Kidney (tissue), 14 donors: ENCODE results near the gene ABCA7. TPM values are rescaled to one million over a fixed set of nuclear protein-coding genes. Genes with fewer than 3 reads are reported as not detected.

ENCODE experiments used
- DNase-seq, 5 donors: peaks; one replicate each; pipeline ENCODE4 v3.0.0-alpha.2; 2013 to 2020
- FAIRE-seq: peaks from 2 replicates; lab custom pipeline; 2012; peaks lifted over from hg19 to GRCh38; lab: Jason Lieb, UNC
- H3K27ac ChIP-seq, 2 donors: one replicate each; pipeline ENCODE4 v1.7.0; 2013; ENCODE audit warnings: low read depth in 2 of 2, low read length in 2 of 2, inconsistent platforms in 1 of 2
- H3K27me3 ChIP-seq: one replicate; pipeline ENCODE4 v1.7.1; 2013; ENCODE audit warnings: low read length, inconsistent platforms; ENCODE audit not compliant: control insufficient read depth, insufficient read depth
- H3K36me3 ChIP-seq, 3 donors: one replicate each; pipeline versions ENCODE4 v1.7.0 to v1.7.1; 2013; ENCODE audit warnings: low read length in 3 of 3, control low read depth in 1 of 3, inconsistent platforms in 1 of 3; ENCODE audit not compliant: insufficient read depth in 3 of 3, control insufficient read depth in 2 of 3
- H3K4me1 ChIP-seq, 3 donors: one replicate each; pipeline versions ENCODE4 v1.7.0 to v1.7.1; 2013; ENCODE audit warnings: low read length in 3 of 3, inconsistent platforms in 1 of 3, low read depth in 1 of 3; ENCODE audit not compliant: control insufficient read depth in 2 of 3, insufficient read depth in 2 of 3
- H3K4me3 ChIP-seq, 3 donors: one replicate each; pipeline versions ENCODE4 v1.7.0 to v1.8.1; 2013; ENCODE audit warnings: low read length in 3 of 3, control low read depth in 1 of 3, inconsistent platforms in 1 of 3
- H3K9ac ChIP-seq, 3 donors: one replicate each; pipeline versions ENCODE4 v1.7.0 to v1.7.1; 2013; ENCODE audit warnings: low read length in 3 of 3, control low read depth in 1 of 3, inconsistent platforms in 1 of 3
- H3K9me3 ChIP-seq, 3 donors: one replicate each; pipeline versions ENCODE4 v1.7.0 to v1.7.1; 2013; ENCODE audit warnings: low read length in 3 of 3, control low read depth in 1 of 3, inconsistent platforms in 1 of 3; ENCODE audit not compliant: control insufficient read depth in 2 of 3, insufficient read depth in 1 of 3
- CTCF ChIP-seq: IDR thresholded peaks from 3 replicates; pipeline ENCODE4 v1.5.1; 2012; ENCODE audit warnings: mild to moderate bottlenecking, moderate library complexity, borderline replicate concordance; ENCODE audit not compliant: insufficient read depth; ENCODE audit errors: extremely low read depth
- intact Hi-C: fragments of 100-400 bp; cut with DNase I; formaldehyde crosslinking; loops from one replicate; pipeline ENCODE4 v1.11.1; 2022
- polyA plus RNA-seq: library from polyadenylated mRNA; stranded (reverse); fragments of 350-450 nt; fragmentation: Illumina TruSeq; extraction: RNeasy Lipid Tissue Mini Kit (QIAGEN cat#74804); gene quantifications from one replicate; pipeline ENCODE4 v1.2.3, GENCODE V29; 2014; ENCODE audit warnings: low read depth, low replicate concordance; ENCODE audit not compliant: insufficient read depth
- total RNA-seq: library from RNA; stranded (reverse); fragmentation: NEBNext Ultra II Directional; extraction: Animal tissue kit (Norgen Biotek cat#: 25700); gene quantifications from one replicate; pipeline ENCODE4 v1.2.1, GENCODE V29; 2021
- donor health status: control.
- donor health status: control.
- donor health status: control.
- donor health status: control.
- donor health status: control.
- donor health status: DM: yes; HTN: yes; CAD: no.
- donor health status: Normal renal cell carcinoma (clear cell type).

The ABCA7 gene
- total and polyA plus RNA-seq, 2 donors from 2014 or later, result 11.7 to 20.4 TPM

- intact Hi-C loops, result no loop called here
- TF ChIP-seq CTCF, result no peak
- peaks cover 0 to 6% (median 4%) of the 10 kb centered on the region in 3 donors for H3K36me3 ChIP-seq
- no peaks in the 10 kb centered on the region for H3K27me3 ChIP-seq
- FAIRE-seq (no peak), DNase-seq (no peak)
- H3K9ac ChIP-seq, result no peak overlapping the region
- no peak overlapping the region for H3K4me3 ChIP-seq
- no peak overlapping the region for H3K27ac ChIP-seq
- H3K9me3 ChIP-seq, result no peaks in the 10 kb centered on the region
- no peaks in the 10 kb centered on the region for H3K4me1 ChIP-seq
These were observed 48.6 kb downstream of the ABCA7 start for GRCh38 chr19:1088416-1089010.

- TF ChIP-seq CTCF, result no peak
- Histone ChIP-seq H3K36me3 (peaks cover 0 to 6% (median 4%) of the 10 kb centered on the region in 3 donors), H3K4me1 (peaks cover 0 to 6% (median 0%) of the 10 kb centered on the region in 3 donors), H3K27me3 (no peaks in the 10 kb centered on the region), H3K9ac (no peak overlapping the region), H3K4me3 (no peak overlapping the region), H3K9me3 (no peaks in the 10 kb centered on the region), H3K27ac (no peak overlapping the region)
- FAIRE-seq, result no peak
- no peak for DNase-seq
- intact Hi-C loops, result no loop called here
These were observed 49.3 kb downstream of the ABCA7 start for GRCh38 chr19:1089126-1089771.

- Histone ChIP-seq H3K4me3 (no peak overlapping the region), H3K9ac (no peak overlapping the region), H3K4me1 (peaks cover 0 to 9% (median 0%) of the 10 kb centered on the region in 3 donors), H3K36me3 (peaks cover 0 to 6% (median 4%) of the 10 kb centered on the region in 3 donors), H3K27ac (no peak overlapping the region), H3K27me3 (no peaks in the 10 kb centered on the region), H3K9me3 (no peaks in the 10 kb centered on the region)
- DNase-seq, result no peak
- no peak for TF ChIP-seq CTCF
- FAIRE-seq, result no peak
- intact Hi-C loops, result no loop called here
These were observed 50.0 kb downstream of the ABCA7 start for GRCh38 chr19:1089891-1090290.
